Effector memory CD4-positive, alpha-beta T cell (primary cell): ENCODE results near the gene CDRT15L2.
"Not testable (repeated sequence)": the region's sequence is repeated elsewhere in the genome, so short reads cannot be mapped to it uniquely, and the experiment has no call there.

Source experiments
- DNase-seq, 3 donors: peaks; one replicate each; pipeline ENCODE4 v3.0.0-alpha.2; 2020
- H3K27ac ChIP-seq: 2 replicates; pipeline ENCODE4 v1.7.0; 2013; ENCODE audit warnings: mild to moderate bottlenecking, low read length, moderate library complexity; ENCODE audit not compliant: insufficient read depth, poor library complexity, severe bottlenecking
- H3K27me3 ChIP-seq: replicated peaks from 2 replicates; pipeline ENCODE4 v1.7.0; 2013; ENCODE audit warnings: mild to moderate bottlenecking, low read length; ENCODE audit not compliant: insufficient read depth, control insufficient read depth, poor library complexity, severe bottlenecking
- H3K36me3 ChIP-seq: 2 replicates; pipeline ENCODE4 v1.7.0; 2013; ENCODE audit warnings: mild to moderate bottlenecking, low read length, moderate library complexity; ENCODE audit not compliant: control insufficient read depth, insufficient read depth
- H3K4me1 ChIP-seq: 2 replicates; pipeline ENCODE4 v1.7.0; 2013; ENCODE audit warnings: low read length, mild to moderate bottlenecking; ENCODE audit not compliant: control insufficient read depth, insufficient read depth, poor library complexity, severe bottlenecking
- H3K4me3 ChIP-seq: 2 replicates; pipeline ENCODE4 v1.7.0; 2013; ENCODE audit warnings: low read length, low read depth, mild to moderate bottlenecking; ENCODE audit not compliant: insufficient read depth, poor library complexity, severe bottlenecking
- H3K9me3 ChIP-seq: 2 replicates; pipeline ENCODE4 v1.7.0; 2013; ENCODE audit warnings: mild to moderate bottlenecking, low read length, moderate library complexity; ENCODE audit not compliant: control insufficient read depth
- total RNA-seq, 3 donors: gene quantifications; one replicate each; lab custom pipeline; 2026; lab: John Stamatoyannopoulos, UW

CDRT15L2 gene
- total RNA-seq = 0 reads per million in 3 donors

GRCh38 chr17:20579424-20579823, at the start of gene CDRT15L2:
TSS of gene CDRT15L2 (plus strand) at chr17:20579724. CDS start at chr17:20579744, 20 bp downstream.
- H3K36me3 ChIP-seq, H3K9me3 ChIP-seq, H3K27me3 ChIP-seq, H3K27ac ChIP-seq, H3K4me3 ChIP-seq, H3K4me1 ChIP-seq, DNase-seq: not testable (repeated sequence)

- not testable (repeated sequence) for H3K4me1 ChIP-seq, H3K9me3 ChIP-seq, DNase-seq, H3K36me3 ChIP-seq, H3K4me3 ChIP-seq, H3K27me3 ChIP-seq, H3K27ac ChIP-seq
Measured at GRCh38 chr17:20530104-20530503, 49.4 kb upstream of the CDRT15L2 start.

GRCh38 chr17:20532544-20533090, 46.9 kb upstream of the CDRT15L2 start:
- H3K36me3 ChIP-seq, H3K4me3 ChIP-seq, H3K4me1 ChIP-seq, H3K27me3 ChIP-seq, H3K9me3 ChIP-seq, H3K27ac ChIP-seq, DNase-seq: not testable (repeated sequence)

- H3K27me3 ChIP-seq, H3K36me3 ChIP-seq, H3K4me3 ChIP-seq, DNase-seq, H3K9me3 ChIP-seq, H3K27ac ChIP-seq, H3K4me1 ChIP-seq: not testable (repeated sequence)
Measured at GRCh38 chr17:20533206-20533605, 46.3 kb upstream of the CDRT15L2 start.

- DNase-seq, H3K27ac ChIP-seq, H3K27me3 ChIP-seq, H3K4me3 ChIP-seq, H3K9me3 ChIP-seq, H3K36me3 ChIP-seq, H3K4me1 ChIP-seq: not testable (repeated sequence)
Measured at GRCh38 chr17:20534711-20535550, 44.6 kb upstream of the CDRT15L2 start.

GRCh38 chr17:20540414-20540813, 39.1 kb upstream of the CDRT15L2 start:
- H3K4me3 ChIP-seq, H3K36me3 ChIP-seq, DNase-seq, H3K27me3 ChIP-seq, H3K9me3 ChIP-seq, H3K27ac ChIP-seq, H3K4me1 ChIP-seq: not testable (repeated sequence)

- H3K4me3 ChIP-seq, DNase-seq, H3K27ac ChIP-seq, H3K9me3 ChIP-seq, H3K27me3 ChIP-seq, H3K36me3 ChIP-seq, H3K4me1 ChIP-seq: not testable (repeated sequence)
Measured at GRCh38 chr17:20540865-20541264, 38.7 kb upstream of the CDRT15L2 start.

GRCh38 chr17:20541853-20542546, 37.5 kb upstream of the CDRT15L2 start:
- not testable (repeated sequence) for H3K4me3 ChIP-seq, DNase-seq, H3K4me1 ChIP-seq

GRCh38 chr17:20547923-20548322, 31.6 kb upstream of the CDRT15L2 start:
- H3K27me3 ChIP-seq, H3K4me1 ChIP-seq, H3K27ac ChIP-seq, DNase-seq, H3K36me3 ChIP-seq, H3K9me3 ChIP-seq, H3K4me3 ChIP-seq: not testable (repeated sequence)

More at GRCh38 chr17:20541853-20542546, 37.5 kb upstream of the CDRT15L2 start:
- H3K36me3 ChIP-seq, H3K27ac ChIP-seq, H3K9me3 ChIP-seq, H3K27me3 ChIP-seq: not testable (repeated sequence)

- not testable (repeated sequence) for H3K9me3 ChIP-seq, DNase-seq, H3K36me3 ChIP-seq, H3K27ac ChIP-seq, H3K4me1 ChIP-seq, H3K4me3 ChIP-seq, H3K27me3 ChIP-seq
Measured at GRCh38 chr17:20552920-20553319, 26.6 kb upstream of the CDRT15L2 start.
